CD4-positive, alpha-beta T cell (primary cell): ENCODE results near the gene SLC5A6. TPM values are rescaled to one million over a fixed set of nuclear protein-coding genes. Genes with fewer than 3 reads are reported as not detected.

Experiments
- ATAC-seq: fragments of 200-7000 bp; cut with Tn5 transposase; one replicate; pipeline ENCODE4 v1.10.0; 2022; ENCODE audit warnings: mild to moderate bottlenecking; ENCODE audit not compliant: poor library complexity
- CTCF ChIA-PET: fragments of 350-600 bp; sonication (Branson Sonifier 250); formaldehyde crosslinking; loops from one replicate; lab custom pipeline; 2021; ENCODE audit warnings: antibody characterized with exemption, inconsistent platforms; lab: Charles Lee
- POLR2A ChIA-PET: fragments of 350-600 bp; sonication (Branson Sonifier 250); formaldehyde crosslinking; loops from one replicate; lab custom pipeline; 2021; ENCODE audit warnings: antibody characterized with exemption, inconsistent platforms; lab: Charles Lee
- DNase-seq, 14 experiments: peaks; one replicate each; pipeline ENCODE4 v3.0.0-alpha.2; 2013 to 2020; ENCODE audit warnings: mixed read lengths in 2 of 14
- H3K27ac ChIP-seq, 2 donors: one replicate each; pipeline versions ENCODE4 v1.5.1 to v1.7.0; 2013; ENCODE audit warnings: low read length in 2 of 2, low read depth in 1 of 2, mild to moderate bottlenecking in 1 of 2
- H3K27me3 ChIP-seq, 2 experiments: 1 replicate in 1 of 2; 2 replicates in 1 of 2; pipeline versions ENCODE4 v1.6.1 to v1.7.0; 2013; ENCODE audit warnings: low read length in 2 of 2, control low read depth in 1 of 2, mild to moderate bottlenecking in 1 of 2, moderate library complexity in 1 of 2; ENCODE audit not compliant: insufficient read depth in 2 of 2, control insufficient read depth in 1 of 2
- H3K36me3 ChIP-seq: one replicate; pipeline ENCODE4 v1.6.1; 2013; ENCODE audit warnings: low read length, control low read depth; ENCODE audit not compliant: insufficient read depth
- H3K4me1 ChIP-seq: one replicate; pipeline ENCODE4 v1.6.1; 2013; ENCODE audit warnings: low read length, control low read depth; ENCODE audit not compliant: insufficient read depth
- H3K4me3 ChIP-seq: one replicate; pipeline ENCODE4 v1.5.1; 2013; ENCODE audit warnings: mild to moderate bottlenecking, low read length, moderate library complexity
- H3K9me3 ChIP-seq, 2 experiments: 1 replicate in 1 of 2; 2 replicates in 1 of 2; pipeline versions ENCODE4 v1.6.1 to v1.7.0; 2013; ENCODE audit warnings: low read length in 2 of 2, mild to moderate bottlenecking in 2 of 2, control low read depth in 1 of 2, moderate library complexity in 1 of 2; ENCODE audit not compliant: control insufficient read depth in 1 of 2, insufficient read depth in 1 of 2
- H3K27ac Mint-ChIP-seq: one replicate; pipeline ENCODE4 v1.8.0; 2020; ENCODE audit warnings: mixed read lengths
- H3K27me3 Mint-ChIP-seq: one replicate; pipeline ENCODE4 v1.8.0; 2021; ENCODE audit warnings: mixed read lengths
- H3K36me3 Mint-ChIP-seq: one replicate; pipeline ENCODE4 v1.8.0; 2021; ENCODE audit warnings: low read depth, mixed read lengths
- H3K4me1 Mint-ChIP-seq: one replicate; pipeline ENCODE4 v1.8.0; 2021; ENCODE audit warnings: low read depth, mixed read lengths
- H3K4me3 Mint-ChIP-seq: one replicate; pipeline ENCODE4 v1.8.0; 2020; ENCODE audit warnings: mild to moderate bottlenecking, mixed read lengths
- H3K9me3 Mint-ChIP-seq: one replicate; pipeline ENCODE4 v1.8.0; 2020; ENCODE audit warnings: mixed read lengths
- intact Hi-C, 2 experiments: fragments of 100-400 bp; cut with DNase I in 1 of 2; cut with micrococcal nuclease in 1 of 2; formaldehyde crosslinking; loops; one replicate each; pipeline versions ENCODE4 v1.15.1 to v1.9.0; 2023 to 2025; cut with DNase I, micrococcal nuclease
- total RNA-seq, 174 experiments: library from RNA in 2 of 174; stranded (reverse) in 2 of 174; gene quantifications; one replicate each; pipeline ENCODE4 v1.2.3 and lab custom pipeline; 2021 to 2026
- TF ChIP-seq, protein P1 (sequence below): fragments of 200-600 bp; IDR thresholded peaks from one replicate; pipeline ENCODE4 v1.8.0; 2022; ENCODE audit warnings: antibody characterized with exemption, mild to moderate bottlenecking

Gene SLC5A6
- total RNA-seq, 2 experiments from 2014 or later, result 196 to 207 TPM

DNA sequence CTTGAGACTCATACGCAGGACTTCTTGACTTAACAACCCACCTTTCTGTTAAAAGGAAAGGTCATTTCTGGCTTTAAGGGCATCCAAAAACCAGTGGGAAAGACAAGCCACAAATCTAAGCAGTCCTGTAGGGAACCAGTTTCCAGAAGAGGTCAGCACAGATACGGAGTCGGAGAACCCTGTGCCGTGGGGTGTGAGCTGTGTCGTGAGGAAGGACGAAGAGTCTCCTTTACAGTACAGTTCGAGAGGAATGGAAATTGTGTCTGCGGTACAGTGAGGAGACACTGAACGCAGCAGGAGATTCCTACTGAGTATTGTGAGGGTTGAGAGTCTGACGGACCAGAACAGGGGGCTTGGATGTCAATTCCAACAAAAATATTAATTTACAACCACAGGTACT is 33.0 kb upstream of the SLC5A6 start:
- CTCF ChIA-PET, result no interaction called here

DNA sequence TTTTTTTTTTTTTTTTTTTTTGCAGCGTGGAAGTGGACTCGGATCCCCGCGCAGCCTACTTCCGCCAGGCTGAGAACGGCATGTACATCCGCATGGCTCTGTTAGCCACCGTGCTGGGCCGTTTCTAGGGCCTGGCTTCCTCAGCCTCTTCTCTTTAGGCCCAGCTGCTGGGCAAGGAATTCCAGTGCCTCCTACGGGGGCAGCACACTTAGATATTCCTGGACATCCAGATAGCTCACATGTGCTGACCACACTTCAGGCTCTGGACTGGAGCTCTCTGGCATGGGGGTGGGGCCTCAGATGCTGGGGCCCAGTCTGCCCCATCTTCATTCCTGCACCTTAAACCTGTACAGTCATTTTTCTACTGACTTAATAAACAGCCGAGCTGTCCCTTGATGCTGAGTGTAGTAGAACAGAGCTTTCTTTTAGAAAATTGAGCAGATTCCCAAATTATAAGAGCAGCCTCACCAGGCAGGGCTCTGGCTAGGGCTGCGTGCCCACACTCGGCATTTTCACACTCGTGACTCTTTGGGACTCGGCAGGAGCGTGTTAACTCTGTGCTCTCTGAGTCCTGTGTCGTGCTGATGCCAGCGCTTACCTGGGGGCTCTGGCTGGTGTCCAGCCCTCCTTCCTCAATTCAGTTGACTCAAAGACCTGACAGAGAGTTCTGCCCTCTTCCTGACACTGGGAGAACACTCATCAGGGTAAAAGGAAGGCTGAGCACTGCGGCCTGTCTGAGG is 31.5 kb upstream of the SLC5A6 start:
- Mint-ChIP-seq H3K27ac (no peak overlapping the region), H3K4me3 (no peak overlapping the region), H3K36me3 (peaks cover 56% of the 10 kb centered on the region), H3K9me3 (no peaks in the 10 kb centered on the region), H3K4me1 (peaks cover 4% of the 10 kb centered on the region), H3K27me3 (peaks cover 8% of the 10 kb centered on the region)
- Histone ChIP-seq H3K9me3 (no peaks in the 10 kb centered on the region), H3K27ac (no peak overlapping the region), H3K4me3 (no peak overlapping the region), H3K36me3 (peaks cover 49% of the 10 kb centered on the region), H3K27me3 (no peaks in the 10 kb centered on the region), H3K4me1 (peaks cover 10% of the 10 kb centered on the region)
- intact Hi-C loops, result no loop called here
- ChIA-PET CTCF (no interaction called here), POLR2A (no interaction called here)
- DNase-seq, result no peak
- TF ChIP-seq, protein P1, sequence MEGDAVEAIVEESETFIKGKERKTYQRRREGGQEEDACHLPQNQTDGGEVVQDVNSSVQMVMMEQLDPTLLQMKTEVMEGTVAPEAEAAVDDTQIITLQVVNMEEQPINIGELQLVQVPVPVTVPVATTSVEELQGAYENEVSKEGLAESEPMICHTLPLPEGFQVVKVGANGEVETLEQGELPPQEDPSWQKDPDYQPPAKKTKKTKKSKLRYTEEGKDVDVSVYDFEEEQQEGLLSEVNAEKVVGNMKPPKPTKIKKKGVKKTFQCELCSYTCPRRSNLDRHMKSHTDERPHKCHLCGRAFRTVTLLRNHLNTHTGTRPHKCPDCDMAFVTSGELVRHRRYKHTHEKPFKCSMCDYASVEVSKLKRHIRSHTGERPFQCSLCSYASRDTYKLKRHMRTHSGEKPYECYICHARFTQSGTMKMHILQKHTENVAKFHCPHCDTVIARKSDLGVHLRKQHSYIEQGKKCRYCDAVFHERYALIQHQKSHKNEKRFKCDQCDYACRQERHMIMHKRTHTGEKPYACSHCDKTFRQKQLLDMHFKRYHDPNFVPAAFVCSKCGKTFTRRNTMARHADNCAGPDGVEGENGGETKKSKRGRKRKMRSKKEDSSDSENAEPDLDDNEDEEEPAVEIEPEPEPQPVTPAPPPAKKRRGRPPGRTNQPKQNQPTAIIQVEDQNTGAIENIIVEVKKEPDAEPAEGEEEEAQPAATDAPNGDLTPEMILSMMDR, result no peak
- ATAC-seq, result no peak

More for the DNA sequence above, 33.0 kb upstream of the SLC5A6 start:
- peaks cover 11% of the 10 kb centered on the region for H3K4me1 ChIP-seq
- no peak overlapping the region for H3K4me3 Mint-ChIP-seq
- peaks cover 40% of the 10 kb centered on the region for H3K36me3 Mint-ChIP-seq
- DNase-seq (no peak), ATAC-seq (no peak)
- no peaks in the 10 kb centered on the region for H3K9me3 ChIP-seq
- TF ChIP-seq, protein P1, result no peak
- intact Hi-C loops, result no loop called here
- no peak overlapping the region for H3K27ac Mint-ChIP-seq
- no peak overlapping the region for H3K27ac ChIP-seq
- peaks cover 4% of the 10 kb centered on the region for H3K4me1 Mint-ChIP-seq
- peaks cover 38% of the 10 kb centered on the region for H3K36me3 ChIP-seq
- H3K27me3 Mint-ChIP-seq, result peaks cover 8% of the 10 kb centered on the region
- POLR2A ChIA-PET, result no interaction called here
- H3K27me3 ChIP-seq, result peaks cover 0 to 2% of the 10 kb centered on the region in 2 experiments
- H3K9me3 Mint-ChIP-seq, result no peaks in the 10 kb centered on the region
- no peak overlapping the region for H3K4me3 ChIP-seq

DNA sequence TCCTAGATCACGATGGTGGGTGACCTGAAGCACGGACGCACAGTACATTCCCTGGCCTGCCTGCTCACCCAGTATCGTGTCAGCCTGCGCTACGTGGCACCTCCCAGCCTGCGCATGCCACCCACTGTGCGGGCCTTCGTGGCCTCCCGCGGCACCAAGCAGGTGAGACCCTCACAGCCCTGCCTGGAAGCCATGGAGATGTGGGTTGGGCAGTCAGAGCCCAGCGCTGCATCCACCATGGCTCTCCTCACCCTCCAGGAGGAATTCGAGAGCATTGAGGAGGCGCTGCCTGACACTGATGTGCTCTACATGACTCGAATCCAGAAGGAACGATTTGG is 30.5 kb upstream of the SLC5A6 start:
- Histone ChIP-seq H3K4me3 (no peak overlapping the region), H3K9me3 (no peaks in the 10 kb centered on the region), H3K27me3 (no peaks in the 10 kb centered on the region), H3K4me1 (peaks cover 10% of the 10 kb centered on the region), H3K27ac (no peak overlapping the region), H3K36me3 (peaks cover 59% of the 10 kb centered on the region)
- ChIA-PET CTCF (no interaction called here), POLR2A (no interaction called here)
- H3K4me3 Mint-ChIP-seq, result no peak overlapping the region
- H3K9me3 Mint-ChIP-seq, result no peaks in the 10 kb centered on the region
- ATAC-seq (no peak), DNase-seq (no peak)
- TF ChIP-seq, protein P1, result no peak
- peaks cover 66% of the 10 kb centered on the region for H3K36me3 Mint-ChIP-seq
- peaks cover 4% of the 10 kb centered on the region for H3K4me1 Mint-ChIP-seq
- peaks cover under 1% of the 10 kb centered on the region for H3K27me3 Mint-ChIP-seq
- H3K27ac Mint-ChIP-seq, result no peak overlapping the region
- intact Hi-C loops, result no loop called here
